ENCODE data around the gene PNPLA7. TPM values are rescaled to one million over a fixed set of nuclear protein-coding genes. Genes with fewer than 3 reads are reported as not detected.
"Not testable (repeated sequence)": the region's sequence is repeated elsewhere in the genome, so short reads cannot be mapped to it uniquely, and the experiment has no call there.

Gene PNPLA7
- total RNA-seq, 2 donors from 2014 or later = 5.8 to 6.1 TPM

- intact Hi-C loops (cut with DNase I) = no loop called here
- DNase-seq (peak; percentile 97), ATAC-seq (peak; percentile 97)
These were observed 28.5 kb upstream of the PNPLA7 start, which contains the start of gene DPH7 for GRCh38 chr9:137578518-137579258. Gene DPH7 (minus strand): TSS chr9:137578925. CDS start chr9:137578777, 148 bp downstream.

GRCh38 chr9:137575716-137576411 is 25.7 kb upstream of the PNPLA7 start:
- no peak for DNase-seq
- intact Hi-C loops (cut with DNase I) = no loop called here
- ATAC-seq = peak; percentile 2 to 5

- ATAC-seq = no peak
- intact Hi-C loops (cut with DNase I) = no loop called here
These were observed 25.1 kb upstream of the PNPLA7 start for GRCh38 chr9:137575364-137575715.

GRCh38 chr9:137574192-137574591 is 24.0 kb upstream of the PNPLA7 start:
- intact Hi-C loops (cut with DNase I) = no loop called here
- DNase-seq (no peak), ATAC-seq (no peak)

More at GRCh38 chr9:137575364-137575715, 25.1 kb upstream of the PNPLA7 start:
- no peak for DNase-seq

GRCh38 chr9:137570566-137570965 is 20.4 kb upstream of the PNPLA7 start:
- intact Hi-C loops (cut with DNase I) = no loop called here
- ATAC-seq (no peak), DNase-seq (no peak)

- ATAC-seq = no peak
- intact Hi-C loops (cut with DNase I) = no loop called here
- DNase-seq = no peak
These were observed 19.5 kb upstream of the PNPLA7 start for GRCh38 chr9:137569609-137570203.

GRCh38 chr9:137568445-137568844 is 18.2 kb upstream of the PNPLA7 start:
- DNase-seq; ATAC-seq; intact Hi-C loops (cut with DNase I): not testable (repeated sequence)

GRCh38 chr9:137564817-137565411 is 14.7 kb upstream of the PNPLA7 start:
- ATAC-seq = no peak

GRCh38 chr9:137564134-137564533 is 13.9 kb upstream of the PNPLA7 start:
- DNase-seq = no peak
- intact Hi-C loops (cut with DNase I) = no loop called here
- ATAC-seq = no peak

More at GRCh38 chr9:137564817-137565411, 14.7 kb upstream of the PNPLA7 start:
- intact Hi-C loops (cut with DNase I) = no loop called here
- no peak for DNase-seq

GRCh38 chr9:137558127-137558526 is 7.9 kb upstream of the PNPLA7 start:
- intact Hi-C loops (cut with DNase I) = no loop called here
- ATAC-seq (no peak), DNase-seq (no peak)

GRCh38 chr9:137556069-137556838 is 6.1 kb upstream of the PNPLA7 start:
- ATAC-seq (no peak), DNase-seq (no peak)
- intact Hi-C loops (cut with DNase I) = no loop called here

GRCh38 chr9:137555179-137555578 is 5.0 kb upstream of the PNPLA7 start:
- intact Hi-C loops (cut with DNase I) = no loop called here
- ATAC-seq (no peak), DNase-seq (no peak)

GRCh38 chr9:137554349-137554748 is 4.1 kb upstream of the PNPLA7 start:
- intact Hi-C loops (cut with DNase I) = no loop called here
- DNase-seq = no peak
- no peak for ATAC-seq

- ATAC-seq; intact Hi-C loops (cut with DNase I); DNase-seq: not testable (repeated sequence)
These were observed 3.5 kb upstream of the PNPLA7 start for GRCh38 chr9:137553654-137554053.

- DNase-seq (no peak), ATAC-seq (peak; percentile 6 to 23)
- intact Hi-C loops (cut with DNase I) = no loop called here
These were observed 2.0 kb upstream of the PNPLA7 start for GRCh38 chr9:137552022-137552768.

GRCh38 chr9:137551264-137552021 is 1.2 kb upstream of the PNPLA7 start, which contains the start of gene MRPL41:
Gene MRPL41 (plus strand): TSS chr9:137551879. CDS start chr9:137552082, 203 bp downstream.
- intact Hi-C loops (cut with DNase I) = no loop called here
- peak; percentile 83 to 85 for ATAC-seq
- peak; percentile 93 for DNase-seq

GRCh38 chr9:137550958-137551263 is 709 bp upstream of the PNPLA7 start:
- DNase-seq; intact Hi-C loops (cut with DNase I): not testable (repeated sequence)
- peak; percentile 1 to 4 for ATAC-seq
